Activated CD8-positive, alpha-beta memory T cell treated with anti-CD3 and anti-CD28 coated beads, Interleukin-2, amount 50 U/mL, for 24 hours (primary cell): ENCODE data around the gene CDK5RAP2.
A peak's percentile ranks its signal among the peaks of the same experiment; 100 is the strongest.

Experiments used
- DNase-seq: peaks from one replicate; pipeline ENCODE4 v3.0.0-alpha.2; 2020; ENCODE audit errors: extremely low read depth

CDK5RAP2 gene

DNA sequence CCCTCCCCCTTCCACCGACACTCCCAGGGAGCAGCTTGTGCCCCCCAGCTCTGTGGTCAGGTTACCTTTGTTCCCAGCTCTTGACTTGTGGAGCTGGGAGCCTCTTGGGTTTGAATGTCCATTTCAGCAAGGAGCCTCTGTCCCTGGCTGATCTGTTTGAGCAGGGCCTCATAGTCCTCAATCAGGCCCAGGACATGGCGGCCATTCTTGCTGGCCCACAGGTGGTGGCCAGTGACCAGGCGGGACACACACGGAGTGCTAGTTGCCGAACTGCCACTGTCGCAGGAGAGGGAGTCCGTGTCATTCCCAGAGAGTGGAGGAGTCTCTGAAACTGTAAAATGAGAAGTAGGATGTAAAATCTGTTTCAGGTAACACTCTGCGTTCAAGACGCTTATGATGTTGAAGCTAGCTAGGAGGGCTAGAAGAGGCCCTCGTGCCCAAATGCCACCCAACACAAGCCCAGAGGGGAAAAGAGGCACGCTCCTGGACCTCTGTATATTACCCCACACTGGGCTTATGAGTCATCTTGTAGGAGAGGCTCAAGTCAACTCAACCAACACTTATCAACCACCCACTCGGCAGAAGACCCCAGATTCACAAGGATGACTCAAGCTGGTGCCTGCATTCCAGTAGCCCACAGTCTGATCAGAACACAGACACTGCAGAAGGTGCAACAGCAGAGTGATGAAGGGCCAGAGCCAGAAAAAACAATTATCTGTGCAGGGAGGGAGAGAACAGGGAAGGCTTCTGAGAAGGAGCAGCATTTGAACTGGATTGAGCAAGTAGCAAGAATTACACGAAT is 177.0 kb downstream of the CDK5RAP2 start:
- no peak for DNase-seq

DNA sequence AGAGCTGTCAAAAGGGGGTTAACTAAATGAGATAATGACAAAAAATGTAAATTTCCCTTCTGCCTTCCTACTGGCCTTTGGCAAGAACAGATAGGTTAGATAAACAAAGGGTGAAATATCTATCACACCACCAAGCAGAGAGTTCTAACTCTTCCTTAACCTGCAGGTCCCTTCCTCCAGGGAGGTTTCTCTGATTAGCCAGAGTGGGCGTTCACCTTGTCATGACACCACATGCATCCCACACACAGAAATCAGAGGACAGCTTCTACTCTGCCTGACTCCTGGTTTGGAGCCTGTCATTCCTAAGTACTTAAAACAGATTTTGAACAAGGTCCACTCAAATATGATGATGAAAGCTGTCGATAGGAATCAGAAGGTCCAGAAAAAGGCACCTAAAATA is 180.0 kb downstream of the CDK5RAP2 start:
- no peak for DNase-seq

DNA sequence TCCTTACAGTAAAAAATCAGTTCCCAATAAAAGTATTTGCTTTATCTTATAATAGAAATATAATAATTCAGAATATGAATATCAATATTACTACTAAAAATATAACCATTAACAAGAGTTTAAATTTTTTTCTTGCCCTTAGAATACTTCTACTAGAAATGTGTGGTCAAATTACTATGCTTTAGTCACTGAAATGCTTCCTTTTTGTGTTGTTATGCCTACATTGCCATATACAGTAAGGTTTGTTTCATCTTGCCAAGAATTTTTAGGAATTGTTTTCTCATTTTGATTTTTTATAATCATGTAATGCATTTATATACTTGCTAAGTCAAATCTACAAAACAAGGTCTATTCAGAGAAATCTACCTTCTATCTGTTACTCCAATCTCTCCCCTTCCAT is 181.7 kb downstream of the CDK5RAP2 start:
- DNase-seq: no peak

DNA sequence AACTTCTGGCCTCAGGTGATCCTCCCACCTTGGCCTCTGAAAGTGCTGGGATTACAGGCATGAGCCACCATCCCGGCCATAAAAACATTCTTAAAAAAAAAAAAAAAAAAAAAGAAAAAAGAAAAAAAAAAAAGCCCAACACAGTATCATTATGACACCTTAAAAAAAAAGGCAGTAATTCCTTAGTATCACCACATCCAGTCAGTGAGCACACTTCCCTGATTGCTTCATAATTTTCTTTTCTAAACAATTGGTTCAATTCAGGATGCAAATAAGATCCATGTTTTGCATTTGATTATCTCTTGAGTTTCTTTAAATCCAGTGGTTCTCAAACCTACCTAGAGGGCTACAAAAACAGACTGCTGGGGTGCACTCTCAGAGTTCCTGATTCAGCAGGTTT is 182.5 kb downstream of the CDK5RAP2 start:
- DNase-seq: no peak

DNA sequence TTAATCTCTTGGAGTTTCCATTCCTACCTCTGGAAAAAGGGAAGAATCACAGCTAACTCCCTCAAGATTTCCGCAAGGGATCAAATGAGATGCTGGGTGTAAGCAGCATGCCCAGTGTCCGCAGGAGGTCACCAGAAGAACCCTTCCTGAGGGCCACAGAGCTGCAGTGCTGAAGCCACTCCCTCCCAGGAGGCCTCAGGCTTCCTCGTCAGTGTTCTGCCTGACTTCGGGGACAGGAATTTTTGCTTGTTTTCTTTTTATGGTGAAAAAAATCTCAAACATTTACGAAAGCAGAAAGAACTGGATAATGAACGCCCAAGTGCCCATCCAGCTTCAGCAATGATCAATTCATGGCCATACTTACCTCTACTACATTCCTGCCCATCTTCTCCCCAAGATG is 183.0 kb downstream of the CDK5RAP2 start:
- DNase-seq: no peak

DNA sequence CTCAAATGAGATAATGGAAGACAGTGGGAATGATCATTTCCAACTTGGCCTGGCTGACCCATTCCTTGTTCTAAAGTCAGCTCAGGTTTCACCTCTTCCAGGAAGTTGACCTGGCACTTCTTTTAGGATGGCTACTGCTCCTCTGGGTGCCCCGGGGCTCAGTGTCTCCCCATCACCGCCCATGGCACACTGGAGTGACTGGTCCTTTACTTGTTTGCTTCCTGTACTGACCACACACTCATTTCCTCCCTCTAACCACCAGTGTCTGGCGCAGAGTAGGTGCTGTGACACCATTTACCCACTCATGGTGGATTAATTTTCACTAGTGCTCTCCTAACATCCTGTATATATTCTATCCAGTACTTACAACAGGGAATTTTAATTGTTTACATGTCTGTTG is 183.5 kb downstream of the CDK5RAP2 start:
- DNase-seq: no peak

DNA sequence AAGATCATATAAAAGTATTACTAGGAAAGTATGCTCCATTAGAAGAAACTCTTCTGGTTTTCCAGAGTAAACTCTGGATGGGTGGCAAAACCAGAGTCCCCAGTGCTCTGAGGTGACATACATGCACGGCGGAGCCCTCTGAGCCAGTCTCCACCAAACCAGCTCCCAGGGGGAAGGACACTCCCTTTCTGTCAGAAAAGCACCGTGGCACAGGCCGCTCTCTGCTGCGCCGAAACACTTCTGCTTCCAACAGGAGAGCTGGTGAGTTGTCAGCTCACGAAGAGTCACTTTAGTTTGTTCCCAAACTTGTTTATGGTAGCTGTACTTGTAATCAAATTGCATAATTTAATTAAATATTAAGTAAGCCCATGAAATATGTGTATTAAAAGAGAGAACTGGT is 184.6 kb downstream of the CDK5RAP2 start:
- DNase-seq: no peak

DNA sequence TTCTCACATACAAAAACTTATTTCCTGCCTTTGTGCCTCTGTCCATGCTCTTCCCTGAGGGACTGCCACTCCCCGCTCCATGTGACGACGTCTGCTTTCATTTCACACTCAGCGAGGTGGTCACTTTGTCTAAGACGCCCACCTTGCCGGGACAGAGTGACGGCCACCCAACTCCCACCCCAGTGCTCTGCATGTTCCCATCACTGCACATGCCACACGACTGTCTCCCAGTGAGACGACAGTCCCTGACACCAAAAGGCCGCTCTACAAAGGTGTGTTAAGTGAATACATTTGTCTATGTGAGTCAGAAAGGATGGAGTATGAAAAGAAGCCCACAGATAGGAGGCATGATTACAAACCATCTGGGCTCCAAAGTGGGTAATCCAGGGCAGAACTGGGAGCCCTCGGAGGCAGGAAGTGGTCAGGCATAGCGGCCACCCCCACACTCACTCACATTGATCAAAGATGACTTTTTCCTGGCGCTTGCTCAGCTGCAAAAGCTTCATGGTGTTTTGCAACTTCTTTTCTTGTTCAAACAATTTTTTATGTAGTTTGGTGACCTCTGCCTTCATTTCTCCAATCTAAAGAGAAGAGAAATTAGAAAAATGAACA is 185.8 kb downstream of the CDK5RAP2 start:
- peak; percentile 10 for DNase-seq

DNA sequence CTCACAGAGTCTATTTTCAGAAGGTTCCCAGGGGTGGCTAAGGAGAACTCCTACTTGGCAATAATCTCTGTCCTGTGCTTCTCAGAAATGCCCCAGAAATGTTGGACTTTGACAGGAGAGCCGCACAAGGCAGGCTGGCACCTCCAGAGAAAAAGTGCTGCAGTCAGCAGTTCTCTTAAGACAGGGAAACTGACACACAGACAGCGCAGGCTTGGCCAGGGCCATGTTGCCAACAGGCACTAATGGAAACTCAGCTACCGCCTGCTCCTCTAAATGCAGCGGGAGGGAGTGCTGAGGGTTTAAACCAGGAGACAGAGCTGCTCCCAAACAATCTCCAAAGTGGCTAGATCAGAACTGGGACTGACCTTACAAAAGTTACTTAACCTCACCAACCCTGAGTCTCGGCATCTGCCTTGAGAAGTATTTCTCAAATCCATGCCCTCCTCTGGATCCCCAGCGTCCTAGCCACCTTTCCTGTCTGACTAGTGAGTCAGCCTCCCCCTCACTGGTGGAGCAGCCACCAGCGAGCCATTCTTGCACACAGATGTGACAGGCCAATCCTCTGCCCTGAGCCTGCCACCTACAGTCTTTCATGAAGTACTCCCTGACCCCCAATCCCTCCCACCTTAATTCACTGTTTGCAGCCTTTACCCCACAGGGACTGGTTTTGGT is 186.4 kb downstream of the CDK5RAP2 start:
- no peak for DNase-seq

DNA sequence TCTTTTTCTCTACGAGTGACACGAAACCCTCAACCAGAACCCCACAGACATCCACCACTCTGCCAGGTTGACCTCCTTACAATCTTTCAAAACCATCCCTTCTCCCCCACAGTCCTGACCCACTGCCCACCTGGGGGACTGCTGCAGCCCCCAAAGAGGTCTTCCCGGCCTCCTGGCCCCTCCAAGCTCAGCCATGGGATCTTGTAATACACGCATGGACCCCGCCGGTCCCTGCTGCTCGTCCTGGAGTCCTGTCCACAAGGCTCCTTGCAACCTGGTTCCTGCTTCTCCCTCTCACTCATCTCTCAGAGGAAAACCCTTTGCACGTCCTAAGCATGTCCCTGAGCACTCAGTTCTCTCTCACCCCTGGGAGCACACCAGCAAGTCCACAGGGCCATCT is 187.3 kb downstream of the CDK5RAP2 start:
- no peak for DNase-seq

DNA sequence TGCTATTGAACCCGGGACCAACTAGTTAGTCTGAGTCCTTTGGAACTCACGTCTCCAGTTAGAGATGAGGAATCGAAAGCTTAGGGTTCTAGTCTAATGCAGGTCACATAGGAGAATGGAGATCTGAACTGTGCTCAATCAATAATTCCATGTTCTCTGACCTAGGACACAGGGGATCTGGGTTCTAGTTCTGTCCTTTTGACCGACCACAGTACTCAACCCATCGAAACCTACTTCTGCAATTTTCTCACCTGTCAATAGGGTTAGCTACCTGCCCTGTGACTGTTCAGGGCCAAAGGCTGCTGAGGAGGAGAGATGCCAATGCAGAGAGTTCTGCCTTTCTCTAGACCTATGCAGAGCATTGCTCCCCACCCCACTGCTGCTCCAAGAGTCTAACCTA is 187.7 kb downstream of the CDK5RAP2 start:
- no peak for DNase-seq

DNA sequence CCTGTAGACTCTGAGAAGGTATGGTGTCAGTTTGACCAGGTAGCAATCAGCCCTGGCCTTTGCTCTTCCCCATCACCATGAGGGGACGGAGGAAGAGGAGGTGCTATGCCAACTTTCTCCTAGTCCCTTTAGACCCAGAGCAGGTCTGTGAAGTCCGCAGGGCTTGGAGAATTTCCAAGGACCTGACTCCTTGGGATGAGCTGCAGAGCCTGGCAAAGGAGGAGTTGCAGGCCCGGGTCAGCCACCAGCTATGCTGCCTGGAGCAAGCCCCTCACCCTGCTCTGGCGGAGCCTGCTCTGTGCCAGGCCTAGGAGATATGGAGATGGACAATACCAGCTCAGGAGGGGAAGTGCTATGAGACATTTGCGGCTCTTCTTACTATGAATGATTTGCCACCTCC is 188.3 kb downstream of the CDK5RAP2 start:
- no peak for DNase-seq

DNA sequence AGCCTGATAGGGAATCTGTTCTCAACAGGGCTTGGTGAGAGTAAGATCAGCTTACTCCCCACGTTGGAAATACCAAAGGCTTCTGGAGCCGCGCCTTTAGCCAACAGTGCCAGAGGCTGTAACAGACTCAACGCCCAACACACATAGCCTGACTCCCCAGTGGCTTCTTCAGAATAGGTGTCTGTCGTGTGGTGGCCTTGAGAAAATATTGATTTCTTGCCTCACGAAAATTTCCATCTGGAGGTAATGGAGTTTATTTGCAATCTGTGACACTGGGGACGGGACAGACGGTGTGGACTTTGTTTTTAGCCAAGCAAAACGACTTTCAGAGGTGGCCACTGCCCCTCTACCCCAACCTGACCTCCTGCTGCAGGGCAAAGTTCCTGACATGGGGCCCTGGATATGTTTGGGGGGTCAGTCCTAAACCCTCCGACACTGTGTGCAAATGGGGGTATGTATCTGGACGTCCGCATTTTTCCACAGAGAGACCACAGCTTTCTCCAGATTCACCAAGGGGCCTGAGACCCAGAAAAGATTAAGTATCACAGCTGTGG is 189.3 kb downstream of the CDK5RAP2 start:
- no peak for DNase-seq

DNA sequence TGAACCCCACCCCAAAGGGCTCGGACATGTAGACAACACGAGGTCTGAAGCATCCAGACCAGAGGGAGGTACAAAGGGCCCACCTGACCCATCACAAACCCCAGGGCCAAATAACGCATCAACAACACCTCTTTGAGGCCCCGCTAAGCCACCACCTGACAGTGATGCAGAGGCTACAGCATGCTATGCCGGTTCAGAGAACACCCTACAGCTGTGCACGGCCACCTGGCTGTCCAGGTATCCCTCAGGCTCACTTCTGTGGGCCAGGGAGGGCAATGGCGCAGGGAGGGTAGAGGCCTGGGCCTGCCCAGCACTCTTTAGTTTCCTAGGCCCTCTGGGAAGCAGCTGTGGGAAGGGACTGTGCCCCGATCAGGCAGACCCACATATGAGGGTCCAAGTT is 190.1 kb downstream of the CDK5RAP2 start:
- no peak for DNase-seq

DNA sequence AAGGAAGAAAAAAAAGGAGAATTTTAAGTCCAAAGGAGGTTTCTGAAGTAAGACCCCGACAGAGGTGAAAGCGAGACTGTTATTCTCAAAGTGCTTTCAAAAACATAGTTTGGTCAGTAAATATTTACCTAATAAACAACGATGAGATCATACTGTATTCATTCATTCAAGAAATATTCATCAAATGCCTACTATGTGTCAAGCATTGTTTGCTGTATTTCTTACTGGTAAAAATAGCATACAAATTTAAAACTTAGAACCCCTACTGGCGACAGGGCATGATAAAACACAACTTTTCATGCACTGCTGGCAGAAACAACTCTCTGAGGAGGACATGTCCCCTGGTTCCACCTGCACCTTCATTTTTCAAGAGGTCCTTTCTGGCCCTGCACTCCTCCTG is 190.7 kb downstream of the CDK5RAP2 start:
- no peak for DNase-seq

DNA sequence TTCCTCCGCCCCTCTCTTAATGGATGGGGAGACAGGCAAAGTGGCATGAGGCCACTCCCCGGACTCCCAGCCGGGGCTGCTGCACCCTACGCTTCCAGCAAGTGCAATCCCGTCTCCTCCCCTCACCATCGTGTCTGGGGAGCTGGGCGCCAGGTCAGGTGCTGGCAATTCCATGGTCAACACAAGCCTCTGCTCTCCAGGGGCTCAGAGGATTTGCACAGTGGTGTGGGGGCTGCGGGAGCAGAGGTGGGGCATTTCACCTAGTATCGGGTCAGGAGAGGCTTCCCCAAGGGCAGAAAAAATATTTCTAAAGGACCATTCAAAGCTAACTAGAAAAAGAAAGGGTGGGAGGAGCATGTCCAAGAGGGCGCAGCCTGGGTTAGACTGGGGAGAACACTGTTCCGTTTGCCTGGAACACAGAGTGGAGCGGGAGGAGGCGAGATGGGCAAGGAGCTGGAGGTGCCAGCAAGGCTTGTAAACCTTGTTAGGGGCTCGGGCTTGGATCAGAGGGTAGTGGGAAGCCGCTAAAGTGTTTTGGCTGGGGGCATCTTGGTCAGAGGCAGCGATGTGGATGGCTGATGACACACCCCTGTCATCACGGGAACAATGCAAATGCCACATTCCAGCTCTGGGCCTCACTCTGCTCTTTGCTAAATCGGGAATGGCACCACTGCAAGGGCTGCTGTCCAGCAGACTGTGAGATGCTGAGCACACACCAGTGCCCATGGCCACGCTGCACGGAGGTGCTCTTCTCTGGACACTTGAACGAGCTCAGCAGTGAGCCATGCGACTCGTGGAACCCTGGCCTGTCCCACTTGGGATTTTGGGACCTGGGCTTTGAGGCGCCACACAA is 191.7 kb downstream of the CDK5RAP2 start:
- no peak for DNase-seq

DNA sequence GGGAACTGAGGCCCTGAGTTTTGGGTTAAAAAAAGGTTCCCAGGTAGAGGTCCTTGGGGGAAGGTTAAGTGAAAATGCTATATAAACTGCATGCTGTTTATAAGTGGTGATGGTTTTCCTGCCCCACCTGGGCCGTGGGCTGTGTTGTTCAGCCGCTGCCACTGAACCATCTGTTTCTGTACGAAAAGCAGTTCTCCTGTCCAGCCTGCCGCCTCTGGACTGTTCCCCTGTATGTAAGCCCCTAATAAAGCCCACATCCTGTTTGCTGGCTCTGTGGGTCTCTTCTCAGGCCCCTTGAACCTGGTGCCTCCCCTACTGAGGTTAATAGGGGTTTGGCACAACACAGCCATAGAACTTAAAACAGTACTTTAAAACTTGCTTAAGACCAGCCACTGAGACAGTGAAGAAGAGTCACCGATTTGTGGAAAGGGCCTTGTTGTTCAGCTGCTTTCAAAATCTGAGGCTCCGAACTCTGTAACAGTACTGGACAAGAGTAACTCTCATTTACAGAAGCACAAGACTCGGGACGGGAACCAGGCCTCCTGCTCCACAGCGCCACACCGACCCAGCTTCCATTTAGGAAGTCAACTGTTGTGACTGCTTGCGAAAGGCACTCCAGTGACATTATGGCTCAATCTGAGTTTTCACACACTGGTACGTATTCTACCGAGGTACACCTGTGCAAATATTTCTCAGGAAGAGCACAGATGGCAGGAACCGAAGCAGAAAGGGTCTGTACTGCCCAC is 192.5 kb downstream of the CDK5RAP2 start:
- DNase-seq: no peak

DNA sequence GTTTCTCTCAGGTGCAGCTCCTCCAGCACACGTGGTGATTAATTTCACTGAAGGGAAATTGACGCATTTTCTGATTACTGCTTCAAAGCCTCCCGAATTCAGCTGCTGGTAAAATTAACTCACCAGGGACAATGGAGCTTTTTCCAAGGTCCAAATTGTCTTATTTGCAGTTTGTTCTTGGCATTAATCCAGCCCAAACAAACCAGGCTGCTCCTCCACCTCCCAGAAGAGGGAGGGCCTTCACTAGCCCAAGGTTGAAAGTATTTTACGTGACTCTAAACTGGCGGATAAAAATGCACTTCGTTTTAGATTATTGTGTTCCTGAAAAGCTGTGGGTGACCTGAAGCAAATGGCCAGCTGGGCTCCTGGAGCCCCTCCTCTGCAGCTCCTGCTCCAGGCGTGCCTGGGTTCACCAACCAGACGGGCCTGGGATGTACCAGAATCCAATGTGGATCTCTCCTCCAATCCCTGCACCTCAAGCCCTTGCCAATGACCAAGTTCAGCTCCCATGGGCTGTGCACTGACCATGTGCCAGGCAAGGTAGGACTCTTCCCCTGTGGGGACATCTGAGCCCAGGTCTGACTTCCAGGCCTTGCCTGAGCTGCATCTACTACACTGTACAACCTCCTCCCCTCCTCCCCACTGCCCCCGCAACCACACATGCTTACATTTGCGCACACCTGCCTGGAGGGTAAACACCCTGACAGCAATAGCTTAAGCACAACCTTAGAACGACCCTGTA is 193.4 kb downstream of the CDK5RAP2 start:
- no peak for DNase-seq

DNA sequence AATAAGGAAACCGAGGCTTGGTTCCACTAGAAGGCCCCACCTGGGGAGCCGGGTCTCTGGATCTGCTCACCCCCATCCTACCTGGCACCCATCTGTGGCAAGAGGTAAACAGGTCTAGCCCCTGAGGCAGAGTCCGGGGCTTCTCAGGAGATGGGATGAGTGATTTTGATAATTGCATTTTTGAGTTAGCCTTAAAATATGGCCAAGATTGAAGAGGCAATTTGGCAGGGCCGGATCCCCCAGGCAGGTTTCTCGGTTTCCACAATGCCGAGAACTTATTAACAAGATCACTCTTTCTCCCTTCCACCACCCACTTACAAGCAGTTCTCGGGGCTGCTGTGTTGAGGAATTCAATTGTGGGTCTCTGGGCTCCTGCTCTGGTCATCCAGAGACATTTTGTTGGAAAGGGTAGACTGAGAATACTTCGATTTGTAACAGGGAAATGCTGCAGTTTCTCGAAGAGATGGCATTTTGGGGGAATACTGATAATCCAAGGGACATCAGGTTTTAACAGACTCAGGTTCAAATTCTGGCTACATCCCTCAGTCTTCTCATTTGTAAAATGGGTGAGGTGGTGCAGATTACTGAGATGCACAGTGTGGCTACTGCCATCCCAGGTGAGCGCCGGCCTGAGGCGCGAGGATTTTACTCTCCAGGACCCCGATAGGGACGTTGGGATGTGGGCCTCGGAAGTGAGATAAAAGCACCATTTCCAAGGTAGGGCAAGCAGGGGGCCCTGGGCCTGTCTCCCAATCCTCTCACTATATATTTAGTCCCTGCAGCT is 194.2 kb downstream of the CDK5RAP2 start:
- DNase-seq: no peak

DNA sequence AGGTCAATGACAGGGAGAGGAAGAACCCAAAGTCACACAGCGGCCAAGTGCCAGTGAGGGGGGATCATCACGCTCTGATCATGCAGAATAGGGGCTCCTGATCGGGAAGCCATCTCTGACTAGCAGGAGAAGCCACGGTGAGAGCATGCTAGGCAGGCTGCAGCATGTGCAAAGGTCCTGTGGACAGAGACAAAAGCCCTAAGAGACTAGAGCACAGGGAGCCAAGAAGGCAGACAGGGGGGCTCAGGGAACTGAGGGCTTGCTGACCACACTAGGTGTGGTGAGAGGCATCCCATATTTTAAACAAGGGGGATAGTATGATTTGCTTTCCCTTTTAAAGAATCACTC is 195.1 kb downstream of the CDK5RAP2 start:
- no peak for DNase-seq
